ENCODE data around the gene DOCK8.

DNA sequence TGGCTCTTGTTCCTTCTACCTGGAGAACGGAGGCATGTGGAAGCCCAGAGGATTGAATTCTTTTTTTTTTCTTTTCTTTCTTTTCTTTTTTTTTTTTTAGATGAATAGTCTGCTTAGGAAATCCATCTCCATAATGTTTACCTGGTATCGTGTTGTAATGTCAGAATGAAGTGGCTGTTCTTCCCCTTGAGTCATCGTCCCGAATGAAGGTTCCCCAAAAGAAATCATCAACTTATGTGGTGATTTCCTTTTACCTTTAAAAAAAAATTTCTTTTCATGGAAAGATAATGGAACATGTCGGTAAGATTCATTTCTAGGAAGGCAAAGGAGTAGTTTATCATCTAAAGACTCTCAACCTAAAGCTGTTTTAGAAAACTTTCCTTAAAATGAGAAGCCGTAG is 59.7 kb downstream of the DOCK8 start:
- TF ChIP-seq CTCF (conservative IDR thresholded peaks at IDR 0.05; ENCODE audit: low read length) (no peak), EZH2phosphoT487 (IDR thresholded peaks at IDR 0.05; ENCODE audit: borderline replicate concordance, low read depth, low read length) (no peak)
